ENCODE data around the gene PDAP1. TPM values are rescaled to one million over a fixed set of nuclear protein-coding genes. Genes with fewer than 3 reads are reported as not detected.

The PDAP1 gene
- total RNA-seq, 1 experiment from 2014 or later, result 200 TPM

- peaks cover 34 to 43% of the 10 kb centered on the region in 2 experiments; a peak in 3 of 4 replicates for H3K36me3 ChIP-seq (ENCODE audit: control insufficient read depth in 1 of 2, insufficient read depth in 2 of 2, low read length in 2 of 2)
- RAD21 ChIA-PET (ENCODE audit: low non-redundant PET in 1 of 2, low total read pairs in 2 of 2, uncharacterized antibody in 2 of 2, unreplicated experiment in 2 of 2), result interaction anchor here in 1 of 2 experiments (0.9 kb wide), 1 partner anchor 44 kb away, joined by 3 read pairs; no protein-coding TSS in a partner anchor
Observed at GRCh38 chr7:99362801-99363200, 45.6 kb downstream of the PDAP1 start.

More at GRCh38 chr7:99362801-99363200, 45.6 kb downstream of the PDAP1 start:
- Histone ChIP-seq H3K4me2 (ENCODE audit: low read length) (no peak overlapping the region), H3K79me2 (ENCODE audit: insufficient read depth, low read length) (no peaks in the 10 kb centered on the region), H3K27ac (ENCODE audit: low read depth, low read length) (no peak overlapping the region), H3K4me1 (ENCODE audit: control insufficient read depth in 1 of 2, insufficient read depth in 2 of 2, low read length in 2 of 2) (peaks cover 5 to 14% of the 10 kb centered on the region in 2 experiments), H3K9me3 (ENCODE audit: control insufficient read depth in 1 of 2, insufficient read depth in 1 of 2, low read depth in 1 of 2, low read length in 2 of 2) (no peaks in the 10 kb centered on the region), H4K20me1 (ENCODE audit: insufficient read depth) (no peaks in the 10 kb centered on the region), H3K9ac (ENCODE audit: low read length) (no peak overlapping the region), H3K27me3 (ENCODE audit: insufficient read depth, low read length) (no peaks in the 10 kb centered on the region), H3K9me2 (ENCODE audit: insufficient read depth) (no peaks in the 10 kb centered on the region), H2AFZ (ENCODE audit: low read depth, low read length, poor library complexity, severe bottlenecking) (no peak overlapping the region), H3K4me3 (replicated peaks in 1 of 2; ENCODE audit: low read depth in 1 of 2, low read length in 2 of 2) (no peak overlapping the region)
- POLR2A ChIA-PET, result no interaction called here
- CTCF ChIA-PET, result no interaction called here
- ATAC-seq (no peak), DNase-seq (ENCODE audit: low read depth, low spot score) (no peak)
- BruUV-seq (replicated peaks), result no TSS peak
- TF ChIP-seq POLR2AphosphoS5 (IDR thresholded peaks at IDR 0.05; ENCODE audit: low read depth, low read length) (no peak), YY1 (IDR thresholded peaks at IDR 0.05; ENCODE audit: extremely low read depth, insufficient replicate concordance, low read depth, low read length) (no peak), POLR2A (IDR thresholded peaks at IDR 0.05; ENCODE audit: borderline replicate concordance, extremely low read depth, insufficient read depth, insufficient read length) (no peak), SRF (IDR thresholded peaks at IDR 0.05; ENCODE audit: low read depth) (no peak), EGR1 (IDR thresholded peaks at IDR 0.05; ENCODE audit: low read depth) (no peak), FOSL1 (IDR thresholded peaks at IDR 0.05; ENCODE audit: low read depth) (no peak), EZH2 (IDR thresholded peaks at IDR 0.05) (no peak)
- TF ChIP-seq, protein P1, sequence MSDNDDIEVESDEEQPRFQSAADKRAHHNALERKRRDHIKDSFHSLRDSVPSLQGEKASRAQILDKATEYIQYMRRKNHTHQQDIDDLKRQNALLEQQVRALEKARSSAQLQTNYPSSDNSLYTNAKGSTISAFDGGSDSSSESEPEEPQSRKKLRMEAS (IDR thresholded peaks at IDR 0.05), result no peak
- TF ChIP-seq, protein P2, sequence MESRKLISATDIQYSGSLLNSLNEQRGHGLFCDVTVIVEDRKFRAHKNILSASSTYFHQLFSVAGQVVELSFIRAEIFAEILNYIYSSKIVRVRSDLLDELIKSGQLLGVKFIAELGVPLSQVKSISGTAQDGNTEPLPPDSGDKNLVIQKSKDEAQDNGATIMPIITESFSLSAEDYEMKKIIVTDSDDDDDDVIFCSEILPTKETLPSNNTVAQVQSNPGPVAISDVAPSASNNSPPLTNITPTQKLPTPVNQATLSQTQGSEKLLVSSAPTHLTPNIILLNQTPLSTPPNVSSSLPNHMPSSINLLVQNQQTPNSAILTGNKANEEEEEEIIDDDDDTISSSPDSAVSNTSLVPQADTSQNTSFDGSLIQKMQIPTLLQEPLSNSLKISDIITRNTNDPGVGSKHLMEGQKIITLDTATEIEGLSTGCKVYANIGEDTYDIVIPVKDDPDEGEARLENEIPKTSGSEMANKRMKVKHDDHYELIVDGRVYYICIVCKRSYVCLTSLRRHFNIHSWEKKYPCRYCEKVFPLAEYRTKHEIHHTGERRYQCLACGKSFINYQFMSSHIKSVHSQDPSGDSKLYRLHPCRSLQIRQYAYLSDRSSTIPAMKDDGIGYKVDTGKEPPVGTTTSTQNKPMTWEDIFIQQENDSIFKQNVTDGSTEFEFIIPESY (IDR thresholded peaks at IDR 0.05; ENCODE audit: extremely low read depth, insufficient replicate concordance, low read length), result no peak
- TF ChIP-seq, protein P3, sequence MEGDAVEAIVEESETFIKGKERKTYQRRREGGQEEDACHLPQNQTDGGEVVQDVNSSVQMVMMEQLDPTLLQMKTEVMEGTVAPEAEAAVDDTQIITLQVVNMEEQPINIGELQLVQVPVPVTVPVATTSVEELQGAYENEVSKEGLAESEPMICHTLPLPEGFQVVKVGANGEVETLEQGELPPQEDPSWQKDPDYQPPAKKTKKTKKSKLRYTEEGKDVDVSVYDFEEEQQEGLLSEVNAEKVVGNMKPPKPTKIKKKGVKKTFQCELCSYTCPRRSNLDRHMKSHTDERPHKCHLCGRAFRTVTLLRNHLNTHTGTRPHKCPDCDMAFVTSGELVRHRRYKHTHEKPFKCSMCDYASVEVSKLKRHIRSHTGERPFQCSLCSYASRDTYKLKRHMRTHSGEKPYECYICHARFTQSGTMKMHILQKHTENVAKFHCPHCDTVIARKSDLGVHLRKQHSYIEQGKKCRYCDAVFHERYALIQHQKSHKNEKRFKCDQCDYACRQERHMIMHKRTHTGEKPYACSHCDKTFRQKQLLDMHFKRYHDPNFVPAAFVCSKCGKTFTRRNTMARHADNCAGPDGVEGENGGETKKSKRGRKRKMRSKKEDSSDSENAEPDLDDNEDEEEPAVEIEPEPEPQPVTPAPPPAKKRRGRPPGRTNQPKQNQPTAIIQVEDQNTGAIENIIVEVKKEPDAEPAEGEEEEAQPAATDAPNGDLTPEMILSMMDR (IDR thresholded peaks at IDR 0.05 in 2 of 3, conservative IDR thresholded peaks at IDR 0.05 in 1 of 3; ENCODE audit: borderline replicate concordance in 1 of 3, insufficient read depth in 1 of 3, low read depth in 2 of 3, low read length in 2 of 3), result no peak
- intact Hi-C loops (cut with micrococcal nuclease), result no loop called here
